B cell (primary cell): ENCODE data around the gene HERC2.

Experiments used
- CTCF ChIP-seq: fragments of 200-600 bp; IDR thresholded peaks from one replicate; pipeline ENCODE4 v1.8.0; 2022; ENCODE audit warnings: antibody characterized with exemption, mild to moderate bottlenecking
- EZH2 ChIP-seq: IDR thresholded peaks from 2 replicates; pipeline ENCODE4 v1.6.1; 2012; ENCODE audit warnings: borderline replicate concordance, low read depth, mild to moderate bottlenecking, moderate library complexity, low read length; ENCODE audit not compliant: insufficient read depth, poor library complexity, severe bottlenecking

GRCh38 chr15:28112101-28112760 lies 209.7 kb downstream of the HERC2 start:
- TF ChIP-seq CTCF (no peak), EZH2 (no peak)
